Cardiac fibroblast (primary cell): Measurements from ENCODE around the gene DBF4.
A peak's percentile ranks its signal among the peaks of the same experiment; 100 is the strongest.
"Not testable (repeated sequence)": the region's sequence is repeated elsewhere in the genome, so short reads cannot be mapped to it uniquely, and the experiment has no call there.

ENCODE experiments used
- DNase-seq, 2 donors: peaks; one replicate each; pipeline versions ENCODE4 v3.0.0 to v3.0.0-alpha.2; 2010; ENCODE audit warnings: low read depth in 2 of 2
- H3K4me3 ChIP-seq, 2 donors: replicated peaks in 1 of 2; 1 replicate in 1 of 2; 2 replicates in 1 of 2; pipeline ENCODE4 v1.5.1; 2011; ENCODE audit warnings: low read depth in 2 of 2, low read length in 2 of 2, mild to moderate bottlenecking in 2 of 2, moderate library complexity in 1 of 2
- TF ChIP-seq, protein P1 (sequence below): IDR thresholded peaks from one replicate; pipeline ENCODE4 v1.5.1; 2011; ENCODE audit warnings: low read depth, mild to moderate bottlenecking, low read length, inconsistent platforms

The DBF4 gene

DNA sequence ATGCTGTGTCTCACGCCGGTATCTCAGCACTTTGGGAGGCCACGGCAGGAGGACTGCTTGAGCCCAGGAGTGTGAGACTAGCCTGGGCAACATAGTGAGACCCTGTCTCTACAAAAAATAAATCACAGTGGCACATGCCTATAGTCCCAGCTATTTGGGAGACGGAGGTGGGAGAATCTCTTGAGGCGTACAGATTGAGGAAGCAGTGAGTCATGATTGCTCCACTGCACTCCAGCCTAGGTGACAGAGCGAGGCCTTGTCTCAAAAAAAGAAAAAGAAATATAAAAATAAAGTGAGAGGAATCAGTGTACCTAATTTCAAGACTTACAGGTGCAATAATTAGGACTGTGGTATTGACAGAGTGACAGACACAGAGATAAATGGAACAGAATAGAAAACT lies 24.0 kb upstream of the DBF4 start:
- no peak overlapping the region for H3K4me3 ChIP-seq
- TF ChIP-seq, protein P1, sequence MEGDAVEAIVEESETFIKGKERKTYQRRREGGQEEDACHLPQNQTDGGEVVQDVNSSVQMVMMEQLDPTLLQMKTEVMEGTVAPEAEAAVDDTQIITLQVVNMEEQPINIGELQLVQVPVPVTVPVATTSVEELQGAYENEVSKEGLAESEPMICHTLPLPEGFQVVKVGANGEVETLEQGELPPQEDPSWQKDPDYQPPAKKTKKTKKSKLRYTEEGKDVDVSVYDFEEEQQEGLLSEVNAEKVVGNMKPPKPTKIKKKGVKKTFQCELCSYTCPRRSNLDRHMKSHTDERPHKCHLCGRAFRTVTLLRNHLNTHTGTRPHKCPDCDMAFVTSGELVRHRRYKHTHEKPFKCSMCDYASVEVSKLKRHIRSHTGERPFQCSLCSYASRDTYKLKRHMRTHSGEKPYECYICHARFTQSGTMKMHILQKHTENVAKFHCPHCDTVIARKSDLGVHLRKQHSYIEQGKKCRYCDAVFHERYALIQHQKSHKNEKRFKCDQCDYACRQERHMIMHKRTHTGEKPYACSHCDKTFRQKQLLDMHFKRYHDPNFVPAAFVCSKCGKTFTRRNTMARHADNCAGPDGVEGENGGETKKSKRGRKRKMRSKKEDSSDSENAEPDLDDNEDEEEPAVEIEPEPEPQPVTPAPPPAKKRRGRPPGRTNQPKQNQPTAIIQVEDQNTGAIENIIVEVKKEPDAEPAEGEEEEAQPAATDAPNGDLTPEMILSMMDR: no peak
- DNase-seq: no peak

DNA sequence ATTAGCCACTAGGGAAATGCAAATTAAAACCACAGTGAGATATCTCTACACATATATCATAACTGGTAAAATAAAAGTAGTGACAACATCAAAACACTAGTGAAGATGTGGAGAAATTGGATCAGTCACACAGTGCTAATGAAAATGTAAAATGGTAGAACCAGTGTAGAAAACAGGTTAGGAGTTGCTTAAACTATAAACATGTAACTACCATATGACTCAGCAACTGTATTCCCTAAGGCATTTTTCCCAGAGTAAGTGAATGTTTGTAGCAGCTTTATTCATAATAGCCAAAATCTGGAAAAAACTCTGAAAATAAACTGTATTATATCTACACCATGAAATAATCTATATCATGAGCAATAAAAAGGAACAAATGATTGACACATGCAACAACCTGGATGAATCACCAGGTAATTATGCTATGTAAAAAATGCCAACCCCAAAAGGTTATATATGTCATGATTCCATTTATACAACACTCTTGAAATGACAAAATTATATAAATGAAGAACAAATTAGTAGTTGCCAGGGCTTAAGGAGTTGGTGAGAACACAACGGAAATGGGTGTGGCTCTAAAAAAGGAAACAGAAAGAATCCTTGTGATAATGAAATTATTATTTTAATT lies 22.9 kb upstream of the DBF4 start:
- TF ChIP-seq, protein P1: no peak
- H3K4me3 ChIP-seq: no peak overlapping the region
- peak; percentile 28 to 72 for DNase-seq

DNA sequence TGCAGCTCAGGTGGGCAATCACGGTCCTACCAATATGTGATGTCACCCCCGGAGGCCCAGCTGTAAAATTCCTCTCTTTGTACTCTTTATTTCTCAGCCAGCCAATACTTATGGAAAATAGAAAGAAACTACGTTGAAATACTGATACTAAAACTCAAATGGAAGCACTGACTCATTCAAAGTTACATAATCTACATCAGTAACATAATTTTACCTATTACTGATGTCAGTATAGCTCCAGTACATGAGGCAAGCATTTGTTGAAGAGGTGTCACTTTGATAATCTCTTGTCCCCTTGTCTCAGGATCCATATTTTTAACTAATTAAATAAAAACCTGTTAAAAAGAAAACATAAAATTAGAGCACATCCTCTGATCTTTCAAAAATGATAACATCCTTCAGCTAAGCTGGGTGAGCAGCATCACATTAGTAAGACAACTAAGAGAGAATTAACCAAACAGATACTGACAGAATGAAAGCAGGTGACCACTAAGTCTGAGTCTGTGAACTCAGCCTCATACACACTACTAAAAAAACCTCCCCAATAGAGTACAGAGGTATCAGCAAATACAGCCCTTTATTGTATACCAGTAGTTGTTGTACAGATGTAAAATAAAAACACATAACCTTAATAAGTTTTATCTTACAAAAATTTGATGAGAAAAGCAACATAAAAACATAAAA lies 17.7 kb upstream of the DBF4 start:
- no peak overlapping the region for H3K4me3 ChIP-seq
- no peak for DNase-seq
- TF ChIP-seq, protein P1: no peak

DNA sequence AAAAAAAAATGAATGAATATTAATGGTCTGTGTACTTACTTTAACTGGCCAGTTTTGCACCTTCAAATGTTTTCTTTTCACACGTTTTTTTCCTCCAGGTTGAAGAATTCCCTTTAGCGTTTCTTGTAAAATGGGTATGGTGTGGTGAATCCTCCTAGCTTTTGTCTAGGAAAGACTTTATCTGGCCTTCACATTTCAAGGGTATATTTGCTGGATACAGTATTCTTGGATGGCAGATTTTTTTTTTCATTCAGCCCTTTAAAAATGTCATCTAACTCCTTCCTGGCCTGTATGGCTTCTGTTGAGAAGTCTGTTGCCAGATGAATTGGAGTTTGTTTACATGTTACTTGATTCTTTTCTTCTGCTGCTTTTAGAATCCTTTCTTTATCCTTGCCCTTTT lies 10.2 kb upstream of the DBF4 start:
- no peak overlapping the region for H3K4me3 ChIP-seq
- TF ChIP-seq, protein P1: no peak
- no peak for DNase-seq

DNA sequence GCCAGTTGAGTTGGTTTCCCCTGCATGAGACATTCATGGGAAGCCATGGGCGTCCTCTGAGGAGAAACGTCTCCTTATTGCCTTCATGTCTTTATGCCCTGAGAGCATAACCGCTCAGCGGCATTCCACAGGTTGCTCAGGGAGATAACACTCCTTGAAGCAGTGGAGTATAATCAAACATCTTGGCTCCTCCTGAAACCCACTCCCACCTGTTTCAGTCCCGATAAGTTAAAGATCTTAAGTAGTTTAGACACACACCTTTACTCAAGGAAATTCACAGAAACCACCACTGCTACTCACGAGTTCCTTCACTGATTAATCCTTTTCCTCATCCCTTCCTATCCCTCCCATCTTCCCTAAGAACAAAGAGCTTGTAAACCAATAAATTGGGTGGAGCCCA lies 9.8 kb upstream of the DBF4 start:
- DNase-seq: not testable (repeated sequence)

DNA sequence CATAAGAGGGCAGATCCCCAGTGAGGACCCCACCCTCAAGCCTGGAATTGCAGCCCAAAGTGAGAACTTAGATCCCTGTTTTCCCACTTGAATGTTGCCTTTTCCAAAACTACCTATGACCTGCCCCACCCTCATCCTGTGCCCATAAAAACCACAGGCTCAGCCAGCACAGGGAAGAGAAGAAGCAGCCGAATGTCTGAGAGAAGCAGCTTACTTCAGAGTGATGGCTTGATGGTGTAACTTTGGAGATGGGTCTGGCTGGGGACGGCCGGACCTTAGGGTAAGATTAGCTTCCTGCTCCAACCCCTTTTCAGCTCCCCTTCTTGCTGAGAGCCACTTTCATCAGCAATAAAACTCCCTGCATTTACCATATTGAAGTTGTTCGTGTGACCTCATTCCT lies 5.8 kb upstream of the DBF4 start:
- DNase-seq: no peak
- TF ChIP-seq, protein P1: no peak
- no peak overlapping the region for H3K4me3 ChIP-seq

More for the DNA sequence above, 9.8 kb upstream of the DBF4 start:
- not testable (repeated sequence) for H3K4me3 ChIP-seq

DNA sequence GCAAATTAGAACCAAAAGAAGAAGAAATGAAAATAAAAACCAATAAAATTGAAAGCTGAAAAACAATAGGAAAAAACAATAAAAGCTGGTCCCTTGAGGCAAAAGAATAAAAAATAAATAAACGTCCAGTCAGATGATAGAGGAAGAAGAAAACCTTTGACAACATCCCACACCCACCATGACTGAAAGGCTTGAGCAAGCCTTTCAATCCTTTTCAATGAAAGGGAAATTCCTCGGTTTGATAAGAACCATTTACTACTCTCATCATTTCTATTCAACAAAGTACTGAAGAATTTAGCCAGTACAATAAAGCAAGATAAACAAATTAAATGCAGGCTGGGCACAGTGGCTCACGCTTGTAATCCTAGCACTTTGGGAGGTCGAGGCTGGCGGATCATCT lies 3.9 kb upstream of the DBF4 start:
- no peak for DNase-seq
- TF ChIP-seq, protein P1: no peak
- no peak overlapping the region for H3K4me3 ChIP-seq

DNA sequence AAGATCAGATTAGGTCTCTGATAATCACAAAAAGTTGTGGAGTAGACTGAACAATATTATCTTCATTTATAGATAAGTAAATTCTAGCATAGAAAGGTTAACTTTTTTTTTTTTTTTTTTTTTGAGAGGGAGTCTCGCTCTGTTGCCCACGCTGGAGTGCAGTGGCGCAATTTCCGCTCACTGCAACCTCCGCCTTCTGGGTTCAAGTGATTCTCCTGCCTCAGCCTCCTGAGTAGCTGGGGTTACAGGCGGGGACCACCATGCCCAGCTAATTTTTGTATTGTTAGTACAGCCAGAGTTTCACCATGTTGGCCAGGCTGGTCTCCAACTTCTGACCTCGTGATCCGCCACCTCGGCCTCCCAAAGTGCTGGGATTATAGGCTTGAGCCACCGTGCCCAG lies 3.0 kb upstream of the DBF4 start:
- not testable (repeated sequence) for H3K4me3 ChIP-seq, DNase-seq
